ENCODE measurements around the gene PURB. TPM values are rescaled to one million over a fixed set of nuclear protein-coding genes. Genes with fewer than 3 reads are reported as not detected.
A peak's percentile ranks its signal among the peaks of the same experiment; 100 is the strongest.

Gene PURB
- total RNA-seq, 1 experiment from 2014 or later, result 26.3 TPM

GRCh38 chr7:44930921-44931320, 45.6 kb upstream of the PURB start:
- Histone ChIP-seq H3K27me3 (replicated peaks; ENCODE audit: control insufficient read depth, insufficient read depth, low read length) (no peaks in the 10 kb centered on the region), H3K9me3 (0 out of 2 replicates have a peak, but pooled peaks cover 6% of the 10 kb centered on the region), H3K36me3 (ENCODE audit: control insufficient read depth, insufficient read depth, low read length) (no peaks in the 10 kb centered on the region), H3K4me3 (ENCODE audit: low read depth, low read length) (no peak overlapping the region), H3K4me1 (no peaks in the 10 kb centered on the region)
- no peak for TF ChIP-seq CTCF (IDR thresholded peaks at IDR 0.05; ENCODE audit: insufficient read depth in 1 of 2, low read depth in 1 of 2, low read length in 1 of 2, severe bottlenecking in 1 of 2, unreplicated experiment in 1 of 2)
- no peaks in the 10 kb centered on the region for H3K4me1 Mint-ChIP-seq (ENCODE audit: low read depth, unreplicated experiment)
- no peak overlapping the region for H3K27ac Mint-ChIP-seq (ENCODE audit: unreplicated experiment)
- BruUV-seq (replicated peaks), result no TSS peak
- ChIA-PET CTCF (no interaction called here), POLR2A (no interaction called here)
- H3K27me3 Mint-ChIP-seq (ENCODE audit: insufficient read depth, unreplicated experiment), result peaks cover 5% of the 10 kb centered on the region
- no peak overlapping the region for H3K4me3 Mint-ChIP-seq (ENCODE audit: unreplicated experiment)
- no peaks in the 10 kb centered on the region for H3K9me3 Mint-ChIP-seq (ENCODE audit: unreplicated experiment)
- no peaks in the 10 kb centered on the region for H3K36me3 Mint-ChIP-seq (ENCODE audit: insufficient read depth, unreplicated experiment)
- intact Hi-C loops (cut with micrococcal nuclease; ENCODE audit: unreplicated experiment), result no loop called here
- DNase-seq, result no peak

GRCh38 chr7:44922351-44922694, 37.0 kb upstream of the PURB start:
- no TSS peak for BruUV-seq (replicated peaks)
- ChIA-PET CTCF (no interaction called here), POLR2A (no interaction called here)
- no peaks in the 10 kb centered on the region for H3K4me1 ChIP-seq
- no peaks in the 10 kb centered on the region for H3K27me3 ChIP-seq (replicated peaks; ENCODE audit: control insufficient read depth, insufficient read depth, low read length)
- no peak overlapping the region for H3K4me3 Mint-ChIP-seq (ENCODE audit: unreplicated experiment)
- no peaks in the 10 kb centered on the region for H3K9me3 Mint-ChIP-seq (ENCODE audit: unreplicated experiment)
- intact Hi-C loops (cut with micrococcal nuclease; ENCODE audit: unreplicated experiment), result loop anchor here (1.0 kb wide), 1 partner anchor 65 kb away; no protein-coding TSS in a partner anchor
- no peak overlapping the region for H3K4me3 ChIP-seq (ENCODE audit: low read depth, low read length)
- DNase-seq, result no peak
- no peak for TF ChIP-seq CTCF (IDR thresholded peaks at IDR 0.05; ENCODE audit: insufficient read depth in 1 of 2, low read depth in 1 of 2, low read length in 1 of 2, severe bottlenecking in 1 of 2, unreplicated experiment in 1 of 2)
- H3K36me3 Mint-ChIP-seq (ENCODE audit: insufficient read depth, unreplicated experiment), result no peaks in the 10 kb centered on the region
- H3K9me3 ChIP-seq, result peaks cover 9% of the 10 kb centered on the region; the same call in 1 of the 2 replicates
- peaks cover 3% of the 10 kb centered on the region for H3K27me3 Mint-ChIP-seq (ENCODE audit: insufficient read depth, unreplicated experiment)
- no peaks in the 10 kb centered on the region for H3K4me1 Mint-ChIP-seq (ENCODE audit: low read depth, unreplicated experiment)
- H3K27ac Mint-ChIP-seq (ENCODE audit: unreplicated experiment), result no peak overlapping the region
- no peaks in the 10 kb centered on the region for H3K36me3 ChIP-seq (ENCODE audit: control insufficient read depth, insufficient read depth, low read length)

GRCh38 chr7:44921607-44922350, 36.4 kb upstream of the PURB start:
- H3K4me3 Mint-ChIP-seq (ENCODE audit: unreplicated experiment), result no peak overlapping the region
- Histone ChIP-seq H3K36me3 (ENCODE audit: control insufficient read depth, insufficient read depth, low read length) (no peaks in the 10 kb centered on the region), H3K4me3 (ENCODE audit: low read depth, low read length) (no peak overlapping the region), H3K27me3 (replicated peaks; ENCODE audit: control insufficient read depth, insufficient read depth, low read length) (no peaks in the 10 kb centered on the region), H3K9me3 (peaks cover 9% of the 10 kb centered on the region; the same call in 1 of the 2 replicates), H3K4me1 (no peaks in the 10 kb centered on the region)
- no TSS peak for BruUV-seq (replicated peaks)
- H3K9me3 Mint-ChIP-seq (ENCODE audit: unreplicated experiment), result no peaks in the 10 kb centered on the region
- H3K36me3 Mint-ChIP-seq (ENCODE audit: insufficient read depth, unreplicated experiment), result no peaks in the 10 kb centered on the region
- H3K27ac Mint-ChIP-seq (ENCODE audit: unreplicated experiment), result no peak overlapping the region
- peak; percentile 65 to 76 for DNase-seq
- intact Hi-C loops (cut with micrococcal nuclease; ENCODE audit: unreplicated experiment), result loop anchor here (1.0 kb wide), 1 partner anchor 64 kb away; no protein-coding TSS in a partner anchor
- no peaks in the 10 kb centered on the region for H3K4me1 Mint-ChIP-seq (ENCODE audit: low read depth, unreplicated experiment)
- peaks cover 3% of the 10 kb centered on the region for H3K27me3 Mint-ChIP-seq (ENCODE audit: insufficient read depth, unreplicated experiment)
- peak; percentile 49 to 71 for TF ChIP-seq CTCF (IDR thresholded peaks at IDR 0.05; ENCODE audit: insufficient read depth in 1 of 2, low read depth in 1 of 2, low read length in 1 of 2, severe bottlenecking in 1 of 2, unreplicated experiment in 1 of 2)
- ChIA-PET CTCF (no interaction called here), POLR2A (no interaction called here)

Measured in Caco-2 (cell line).